ELR (cell line): Measurements from ENCODE around the gene ANXA2.
"Not testable (repeated sequence)": the region's sequence is repeated elsewhere in the genome, so short reads cannot be mapped to it uniquely, and the experiment has no call there.

ENCODE experiments used
- DNase-seq: peaks from one replicate; pipeline ENCODE4 v3.0.0-alpha.2; 2015; ENCODE audit warnings: low read depth

The ANXA2 gene

GRCh38 chr15:60343221-60343970 lies 54.4 kb downstream of the ANXA2 start:
- no peak for DNase-seq

- peak; percentile 47 for DNase-seq
Measured at GRCh38 chr15:60340207-60340921, 57.4 kb downstream of the ANXA2 start.

DNA sequence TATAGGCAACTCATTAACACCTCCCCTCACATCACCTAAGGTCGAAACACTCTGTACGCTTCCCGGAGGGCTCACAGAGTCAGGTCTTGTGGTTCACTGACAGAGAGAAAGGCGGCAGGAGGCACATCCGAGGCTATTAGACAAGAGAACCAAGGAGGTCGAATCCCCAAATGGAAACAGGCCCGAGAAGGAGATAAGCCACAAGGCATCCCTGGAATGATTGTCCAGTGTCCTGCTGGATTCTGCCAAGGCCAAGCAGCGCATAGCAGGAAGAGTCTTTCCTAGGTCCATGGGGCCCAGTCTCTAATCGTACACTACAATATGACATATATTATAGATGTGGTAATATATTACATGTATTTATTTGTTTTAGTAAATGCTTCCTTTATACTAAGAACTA lies 58.5 kb downstream of the ANXA2 start:
- DNase-seq: no peak

GRCh38 chr15:60338810-60339209 lies 59.0 kb downstream of the ANXA2 start:
- no peak for DNase-seq

DNA sequence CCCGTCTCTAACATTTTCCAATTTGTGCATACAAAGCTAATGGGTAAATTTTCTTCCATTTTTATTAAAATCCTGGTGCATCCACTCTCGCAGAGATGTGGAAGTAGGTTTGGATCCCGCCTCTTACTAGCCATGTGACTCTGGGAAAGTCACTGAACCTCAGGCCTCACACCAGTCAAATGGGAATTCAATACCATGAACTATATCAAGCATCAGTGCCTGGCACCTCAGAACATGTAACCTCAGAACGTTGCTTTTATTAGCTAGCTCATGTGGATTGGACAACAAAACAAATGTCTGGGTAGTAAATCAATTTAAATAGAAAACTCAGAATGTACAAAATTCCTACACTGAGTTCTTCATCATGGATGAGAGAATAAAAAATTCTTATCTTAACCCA lies 60.7 kb downstream of the ANXA2 start:
- no peak for DNase-seq

DNA sequence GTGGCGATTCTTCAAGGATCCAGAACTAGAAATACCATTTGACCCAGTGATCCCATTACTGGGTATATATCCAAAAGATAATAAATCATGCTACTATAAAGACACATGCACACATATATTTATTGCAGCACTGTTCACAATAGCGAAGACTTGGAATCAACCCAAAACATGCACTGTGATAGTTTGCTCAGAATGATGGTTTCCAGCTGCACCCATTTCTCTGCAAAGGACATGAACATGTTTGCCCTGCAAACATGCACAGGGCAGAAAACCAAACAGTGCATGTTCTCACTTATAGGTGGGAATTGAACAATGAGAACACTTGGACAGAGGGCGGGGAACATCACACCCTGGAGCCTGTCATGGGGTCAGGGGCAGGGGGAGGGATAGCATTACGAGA lies 62.5 kb downstream of the ANXA2 start:
- not testable (repeated sequence) for DNase-seq

DNA sequence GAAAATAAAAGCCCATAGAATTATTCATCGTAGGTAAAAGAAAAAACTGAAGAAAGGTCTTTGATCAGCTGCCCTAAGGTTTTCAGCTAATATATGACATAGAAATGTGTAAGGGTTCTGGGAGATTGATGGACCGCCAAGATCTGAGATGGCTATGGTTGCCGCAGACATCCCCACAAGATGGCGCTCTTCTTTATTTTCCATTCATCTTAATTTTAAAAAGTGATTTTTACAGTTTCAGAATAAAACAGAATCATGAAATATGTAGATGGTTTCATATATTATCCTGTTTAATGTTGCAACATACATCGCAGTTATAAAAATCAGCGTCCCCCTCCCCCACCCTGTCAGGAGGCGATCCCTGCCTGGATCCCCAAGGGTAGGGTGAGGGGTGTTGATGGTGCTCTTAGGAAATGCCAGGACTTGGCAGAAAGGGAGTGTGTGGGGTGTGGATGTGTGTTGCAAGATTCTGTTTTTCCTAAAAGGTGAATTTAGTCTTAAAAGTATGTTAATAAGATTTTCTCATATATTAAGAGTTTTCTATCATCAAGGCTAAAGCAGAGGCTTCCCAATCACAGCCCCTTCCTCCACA lies 68.8 kb downstream of the ANXA2 start:
- DNase-seq: peak; percentile 53

GRCh38 chr15:60326824-60327654 lies 70.7 kb downstream of the ANXA2 start:
- DNase-seq: peak; percentile 68

- DNase-seq: no peak
Measured at GRCh38 chr15:60326343-60326742, 71.4 kb downstream of the ANXA2 start.

GRCh38 chr15:60325905-60326304 lies 71.9 kb downstream of the ANXA2 start:
- no peak for DNase-seq

DNA sequence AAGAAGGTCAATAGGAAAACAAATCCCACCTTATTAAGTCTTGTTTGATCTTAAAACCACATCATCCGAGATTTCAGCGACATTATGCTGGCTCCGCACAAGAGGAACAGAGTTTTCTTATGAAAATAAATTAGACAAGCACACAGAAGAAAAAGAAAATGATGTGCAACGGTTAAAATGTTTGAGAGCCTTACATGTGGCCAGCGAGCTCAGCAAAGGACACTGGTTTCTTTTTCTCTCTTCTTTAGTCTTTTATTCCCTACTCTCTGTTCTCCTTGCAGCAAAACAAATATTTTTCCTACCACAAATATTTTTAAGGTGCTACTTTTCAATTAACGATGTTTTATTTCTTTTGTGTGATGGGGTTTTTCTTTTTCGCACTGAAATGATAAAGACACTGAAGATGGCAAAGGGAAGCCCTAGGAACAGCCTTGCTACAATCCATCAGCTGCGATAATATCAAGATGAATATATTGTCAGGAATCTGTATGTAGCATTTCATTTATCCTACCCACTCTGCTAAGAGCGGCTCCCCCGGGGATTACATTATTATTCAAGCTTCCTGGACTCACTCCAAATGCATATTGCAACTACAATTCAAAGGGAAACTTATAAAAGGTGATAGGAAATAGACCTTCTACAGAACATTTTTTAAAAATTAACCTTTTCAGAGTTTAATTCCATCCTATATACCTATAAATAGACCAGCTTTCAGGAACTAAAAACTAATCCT lies 72.9 kb downstream of the ANXA2 start:
- no peak for DNase-seq

GRCh38 chr15:60323322-60323721 lies 74.5 kb downstream of the ANXA2 start:
- DNase-seq: no peak

GRCh38 chr15:60320365-60320764 lies 77.4 kb downstream of the ANXA2 start:
- no peak for DNase-seq

- DNase-seq: no peak
Measured at GRCh38 chr15:60318216-60318867, 79.4 kb downstream of the ANXA2 start.

- DNase-seq: no peak
Measured at GRCh38 chr15:60316961-60317360, 80.8 kb downstream of the ANXA2 start.

DNA sequence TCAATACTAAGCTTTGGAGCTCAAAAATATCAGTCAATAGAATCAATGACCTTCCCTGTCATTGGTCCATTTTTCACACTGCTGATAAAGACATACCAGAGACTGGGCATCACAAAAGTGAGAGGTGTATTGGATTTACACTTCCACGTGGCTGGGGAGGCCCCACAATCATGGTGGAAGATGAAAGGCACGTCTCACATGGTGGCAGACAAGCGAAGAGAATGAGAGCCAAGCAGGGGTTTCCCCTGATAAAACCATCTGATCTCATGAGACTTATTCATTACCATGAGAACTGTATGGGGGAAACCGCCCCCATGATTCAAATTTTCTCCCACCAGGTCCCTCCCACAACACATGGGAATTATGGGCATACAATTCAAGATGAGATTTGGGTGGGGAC lies 81.9 kb downstream of the ANXA2 start:
- DNase-seq: no peak

GRCh38 chr15:60313906-60314305 lies 83.9 kb downstream of the ANXA2 start:
- DNase-seq: no peak

DNA sequence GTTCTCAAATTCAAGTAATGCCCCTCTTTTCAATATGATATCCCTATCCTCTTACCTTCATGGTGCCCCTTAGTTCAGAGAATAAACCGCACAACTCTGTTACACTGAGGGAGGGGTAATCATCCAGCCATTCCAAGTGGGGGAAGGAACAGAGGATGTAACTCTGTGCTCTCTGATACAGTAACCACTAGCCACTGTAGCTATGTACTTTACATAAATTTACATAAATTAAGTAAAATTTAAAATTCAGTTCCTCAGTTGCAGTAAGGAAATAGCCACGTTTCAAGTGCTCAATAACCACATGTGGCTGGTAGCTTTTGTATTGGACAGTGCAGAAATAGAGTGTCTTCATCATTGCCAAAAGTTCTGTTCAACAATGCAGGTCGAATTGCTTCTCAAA lies 90.8 kb downstream of the ANXA2 start:
- no peak for DNase-seq

DNA sequence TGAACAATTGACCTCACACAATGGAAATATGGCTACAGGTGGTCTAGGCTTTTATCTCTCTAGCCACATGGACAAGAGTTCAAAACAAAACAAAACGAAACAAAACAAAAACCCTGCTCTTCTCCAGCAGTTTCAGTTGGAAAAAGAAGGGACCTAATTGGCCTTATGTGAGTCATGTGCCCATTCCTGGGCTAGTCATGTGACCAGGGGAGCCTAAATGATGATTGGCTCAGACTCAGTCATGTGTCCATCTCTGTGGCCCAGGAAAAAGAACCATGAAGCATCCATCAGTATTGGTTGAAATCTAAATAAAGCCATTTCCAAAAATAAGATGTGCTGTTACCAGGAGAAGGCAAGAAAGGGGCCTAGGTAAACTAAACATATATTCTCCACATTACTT lies 96.8 kb downstream of the ANXA2 start:
- peak; percentile 29 for DNase-seq

- DNase-seq: peak; percentile 60
Measured at GRCh38 chr15:60299452-60300047, 98.2 kb downstream of the ANXA2 start.
